BLaER1 treated with 17β-estradiol and CSF1 and Interleukin-3, amounts not matched to agents 10 nM and 100 nM (cell line): ENCODE results near the gene FBLN2.
A peak's percentile ranks its signal among the peaks of the same experiment; 100 is the strongest.

Experiments
- H3K27ac ChIP-seq, 11 experiments: shearing (Covaris generic); formaldehyde crosslinking; 2 replicates each; pipeline ENCODE4 v1.8.1; 2022
- H3K27me3 ChIP-seq, 11 experiments: shearing (Covaris generic); formaldehyde crosslinking; 2 replicates each; pipeline ENCODE4 v1.8.1; 2022
- H3K36me3 ChIP-seq, 11 experiments: shearing (Covaris generic); formaldehyde crosslinking; 2 replicates each; pipeline ENCODE4 v1.8.1; 2022
- H3K4me1 ChIP-seq, 10 experiments: shearing (Covaris generic); formaldehyde crosslinking; 2 replicates each; pipeline ENCODE4 v1.8.1; 2022
- H3K4me2 ChIP-seq, 11 experiments: shearing (Covaris generic); formaldehyde crosslinking; 2 replicates each; pipeline ENCODE4 v1.8.1; 2022
- H3K4me3 ChIP-seq, 10 experiments: shearing (Covaris generic); formaldehyde crosslinking; 2 replicates each; pipeline ENCODE4 v1.8.1; 2022
- H3K9ac ChIP-seq, 11 experiments: shearing (Covaris generic); formaldehyde crosslinking; 2 replicates each; pipeline ENCODE4 v1.8.1; 2022
- H3K9me3 ChIP-seq, 11 experiments: shearing (Covaris generic); formaldehyde crosslinking; replicated peaks in 1 of 11; 2 replicates each; pipeline ENCODE4 v1.8.1; 2022
- H4K20me1 ChIP-seq, 11 experiments: shearing (Covaris generic); formaldehyde crosslinking; 2 replicates each; pipeline ENCODE4 v1.8.1; 2022
- Cebpa-rat ChIP-seq, 11 experiments: shearing (Covaris generic); IDR thresholded peaks; 2 replicates each; pipeline ENCODE4 v1.8.1; 2022

The FBLN2 gene

GRCh38 chr3:13526626-13526949 is 22.3 kb upstream of the FBLN2 start:
- no peaks in the 10 kb centered on the region for H3K27me3 ChIP-seq
- H3K9ac ChIP-seq: peak overlapping the region in 1 of 11 experiments; percentile 19; a peak in 1 of 22 replicates
- peaks cover 0 to 10% (median 2%) of the 10 kb centered on the region in 11 experiments; a peak in 10 of 22 replicates for H3K9me3 ChIP-seq
- H3K27ac ChIP-seq: peak overlapping the region in 2 of 11 experiments; percentile 31 to 35; a peak in 2 of 22 replicates
- no peak for TF ChIP-seq Cebpa-rat (IDR thresholded peaks at IDR 0.05)
- no peaks in the 10 kb centered on the region for H3K36me3 ChIP-seq
- peak overlapping the region; percentile 10 to 43 (median 19); a peak in 8 of 22 replicates for H3K4me2 ChIP-seq
- no peaks in the 10 kb centered on the region for H4K20me1 ChIP-seq
- H3K4me3 ChIP-seq: no peak overlapping the region
- H3K4me1 ChIP-seq: peaks cover 8 to 20% (median 13%) of the 10 kb centered on the region in 10 experiments; a peak in 19 of 20 replicates

DNA sequence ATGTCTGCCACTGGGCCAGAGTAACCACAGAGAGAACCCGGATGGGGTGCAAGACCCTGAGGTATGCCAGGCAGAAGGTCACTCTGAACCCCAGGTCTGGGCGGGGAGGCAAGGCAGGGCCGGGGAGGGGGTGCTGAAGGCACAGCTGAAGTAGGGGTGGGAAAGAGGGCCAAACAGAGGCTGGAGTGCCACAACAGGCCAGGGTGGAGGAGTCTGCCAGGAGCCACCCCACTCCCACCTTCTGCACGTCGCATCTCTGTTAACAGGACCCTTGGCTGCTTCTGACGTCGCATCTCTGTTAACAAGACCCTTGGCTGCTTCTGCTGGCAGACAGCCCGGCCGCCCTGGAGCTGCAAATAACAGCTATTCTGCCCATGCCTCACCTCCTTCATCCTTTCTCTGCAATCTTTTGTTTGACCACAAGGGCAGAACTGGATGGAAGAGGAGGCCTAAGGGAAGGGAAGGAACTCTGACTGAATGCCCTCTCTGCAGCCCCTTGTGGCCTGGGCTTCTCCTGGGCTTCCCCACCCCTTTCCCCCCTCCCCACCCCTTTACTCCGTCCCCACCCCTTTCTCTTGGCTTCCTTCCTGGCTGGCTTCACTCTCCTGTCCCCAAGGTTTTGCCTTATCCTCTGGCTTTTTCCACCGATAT is 20.6 kb upstream of the FBLN2 start:
- Histone ChIP-seq H3K9ac (no peak overlapping the region), H3K4me2 (peak overlapping the region in 3 of 11 experiments; percentile 13 to 44 (median 32); a peak in 3 of 22 replicates), H3K4me3 (no peak overlapping the region), H3K27ac (no peak overlapping the region), H3K27me3 (no peaks in the 10 kb centered on the region), H3K36me3 (no peaks in the 10 kb centered on the region), H4K20me1 (no peaks in the 10 kb centered on the region; a peak in 1 of 22 replicates), H3K4me1 (peaks cover 8 to 20% (median 13%) of the 10 kb centered on the region in 10 experiments; a peak in 19 of 20 replicates), H3K9me3 (no peaks in the 10 kb centered on the region; a peak in 1 of 22 replicates)
- TF ChIP-seq Cebpa-rat (IDR thresholded peaks at IDR 0.05): no peak

GRCh38 chr3:13529196-13530112 is 19.5 kb upstream of the FBLN2 start:
- peak overlapping the region in 2 of 11 experiments; percentile 22 to 44; a peak in 1 of 22 replicates for H3K4me2 ChIP-seq
- no peaks in the 10 kb centered on the region for H3K27me3 ChIP-seq
- no peak overlapping the region for H3K9ac ChIP-seq
- H4K20me1 ChIP-seq: no peaks in the 10 kb centered on the region; a peak in 1 of 22 replicates
- no peaks in the 10 kb centered on the region for H3K36me3 ChIP-seq
- H3K9me3 ChIP-seq: no peaks in the 10 kb centered on the region
- H3K4me1 ChIP-seq: peaks cover 8 to 27% (median 16%) of the 10 kb centered on the region in 10 experiments; a peak in 19 of 20 replicates
- no peak overlapping the region for H3K27ac ChIP-seq
- TF ChIP-seq Cebpa-rat (IDR thresholded peaks at IDR 0.05): no peak
- no peak overlapping the region for H3K4me3 ChIP-seq

GRCh38 chr3:13530241-13531009 is 18.5 kb upstream of the FBLN2 start:
- no peak overlapping the region for H3K27ac ChIP-seq
- H3K9ac ChIP-seq: no peak overlapping the region
- no peaks in the 10 kb centered on the region for H3K36me3 ChIP-seq
- H3K9me3 ChIP-seq: no peaks in the 10 kb centered on the region
- no peak for TF ChIP-seq Cebpa-rat (IDR thresholded peaks at IDR 0.05)
- H4K20me1 ChIP-seq: no peaks in the 10 kb centered on the region; a peak in 1 of 22 replicates
- H3K4me1 ChIP-seq: peaks cover 8 to 27% (median 16%) of the 10 kb centered on the region in 10 experiments; a peak in 19 of 20 replicates
- no peak overlapping the region for H3K4me2 ChIP-seq
- no peaks in the 10 kb centered on the region for H3K27me3 ChIP-seq
- H3K4me3 ChIP-seq: no peak overlapping the region

DNA sequence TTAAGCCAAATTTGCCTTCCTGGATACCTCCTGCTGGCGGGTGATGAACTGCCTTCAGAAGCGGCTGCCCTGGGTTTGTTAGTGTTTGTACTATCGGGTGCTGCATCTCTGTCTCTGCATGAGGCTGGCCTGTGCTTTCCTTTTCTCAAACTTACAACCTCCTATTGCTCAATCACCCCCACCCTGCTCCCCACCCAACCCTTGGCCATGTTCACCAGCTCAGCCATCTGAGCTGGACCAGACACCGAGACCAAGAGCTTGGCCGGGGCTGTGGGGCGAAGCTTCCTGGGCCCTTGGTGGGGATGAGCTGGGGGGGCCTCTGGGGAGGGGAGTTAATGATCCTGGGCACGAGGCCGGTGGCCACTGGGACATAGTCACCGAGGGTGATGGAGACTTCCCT is 16.8 kb upstream of the FBLN2 start:
- Histone ChIP-seq H3K4me2 (no peak overlapping the region), H3K9me3 (no peaks in the 10 kb centered on the region), H3K9ac (no peak overlapping the region), H3K27ac (no peak overlapping the region), H4K20me1 (no peaks in the 10 kb centered on the region; a peak in 1 of 22 replicates), H3K27me3 (no peaks in the 10 kb centered on the region), H3K4me3 (no peak overlapping the region), H3K4me1 (peaks cover 7 to 31% (median 19%) of the 10 kb centered on the region in 10 experiments), H3K36me3 (no peaks in the 10 kb centered on the region)
- no peak for TF ChIP-seq Cebpa-rat (IDR thresholded peaks at IDR 0.05)

DNA sequence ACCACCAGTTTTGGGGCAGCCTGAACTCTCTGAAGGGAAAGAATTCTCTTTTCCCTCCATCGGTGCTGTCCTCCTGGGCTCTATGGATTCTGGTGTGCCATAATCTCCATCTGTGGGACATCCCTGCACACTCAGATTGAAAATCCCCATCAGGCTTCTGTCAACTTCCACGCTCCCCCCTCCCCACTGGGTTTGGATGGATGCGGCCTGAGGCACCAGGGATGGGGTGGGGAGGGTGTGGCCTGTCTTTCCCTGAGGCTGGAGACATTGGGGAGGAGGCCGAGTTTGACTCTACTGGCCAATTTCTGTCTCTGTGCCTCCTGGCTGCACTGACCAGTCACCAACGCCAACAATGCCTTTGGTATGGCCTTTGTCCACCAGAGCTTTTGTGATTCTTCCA is 16.3 kb upstream of the FBLN2 start:
- Histone ChIP-seq H3K4me3 (no peak overlapping the region), H3K36me3 (no peaks in the 10 kb centered on the region), H3K9ac (no peak overlapping the region), H4K20me1 (no peaks in the 10 kb centered on the region; a peak in 1 of 22 replicates), H3K27me3 (no peaks in the 10 kb centered on the region), H3K9me3 (peaks cover 0 to 5% (median 0%) of the 10 kb centered on the region in 11 experiments; a peak in 1 of 22 replicates), H3K4me2 (no peak overlapping the region), H3K27ac (no peak overlapping the region), H3K4me1 (peaks cover 10 to 34% (median 21%) of the 10 kb centered on the region in 10 experiments)
- TF ChIP-seq Cebpa-rat (IDR thresholded peaks at IDR 0.05): no peak

GRCh38 chr3:13533885-13534301 is 15.0 kb upstream of the FBLN2 start:
- H3K9ac ChIP-seq: no peak overlapping the region
- no peak for TF ChIP-seq Cebpa-rat (IDR thresholded peaks at IDR 0.05)
- no peaks in the 10 kb centered on the region for H3K36me3 ChIP-seq

GRCh38 chr3:13535526-13535875 is 13.4 kb upstream of the FBLN2 start:
- Histone ChIP-seq H3K27me3 (no peaks in the 10 kb centered on the region), H3K27ac (no peak overlapping the region), H3K9me3 (peaks cover 0 to 6% (median under 1%) of the 10 kb centered on the region in 11 experiments; a peak in 6 of 22 replicates), H3K36me3 (no peaks in the 10 kb centered on the region), H3K9ac (no peak overlapping the region), H4K20me1 (no peaks in the 10 kb centered on the region; a peak in 1 of 22 replicates), H3K4me1 (peaks cover 10 to 25% (median 17%) of the 10 kb centered on the region in 10 experiments), H3K4me3 (no peak overlapping the region), H3K4me2 (peak overlapping the region in 1 of 11 experiments; percentile 81; a peak in 1 of 22 replicates)
- TF ChIP-seq Cebpa-rat (IDR thresholded peaks at IDR 0.05): no peak

More at GRCh38 chr3:13533885-13534301, 15.0 kb upstream of the FBLN2 start:
- H3K4me3 ChIP-seq: no peak overlapping the region
- H3K4me1 ChIP-seq: peaks cover 10 to 26% (median 16%) of the 10 kb centered on the region in 10 experiments
- H3K4me2 ChIP-seq: peak overlapping the region in 2 of 11 experiments; percentile 10 to 21; a peak in 2 of 22 replicates
- H3K27ac ChIP-seq: no peak overlapping the region
- H3K9me3 ChIP-seq: peaks cover 0 to 6% (median 0%) of the 10 kb centered on the region in 11 experiments; a peak in 1 of 22 replicates
- no peaks in the 10 kb centered on the region; a peak in 1 of 22 replicates for H4K20me1 ChIP-seq
- H3K27me3 ChIP-seq: no peaks in the 10 kb centered on the region
